Sigmoid colon (tissue), 7 donors: ENCODE results near the gene CARD11. TPM values are rescaled to one million over a fixed set of nuclear protein-coding genes. Genes with fewer than 3 reads are reported as not detected.

Source experiments
- DNase-seq: peaks from one replicate; pipeline ENCODE4 v3.0.0-alpha.2; 2019
- H3K27ac ChIP-seq, 4 donors: fragments of 200-600 bp; sonication (generic); one replicate each; pipeline ENCODE4 v1.5.1; 2016 to 2019; ENCODE audit warnings: mild to moderate bottlenecking in 1 of 4
- H3K27me3 ChIP-seq, 3 donors: fragments of 200-600 bp; sonication (generic); one replicate each; pipeline ENCODE4 v1.5.1; 2019; ENCODE audit warnings: mild to moderate bottlenecking in 1 of 3
- H3K36me3 ChIP-seq, 4 donors: fragments of 200-600 bp; sonication (generic); one replicate each; pipeline ENCODE4 v1.5.1; 2016 to 2019
- H3K4me1 ChIP-seq, 4 donors: fragments of 200-600 bp; sonication (generic); one replicate each; pipeline ENCODE4 v1.5.1; 2017 to 2019
- H3K4me3 ChIP-seq, 4 donors: fragments of 200-600 bp; sonication (generic); one replicate each; pipeline ENCODE4 v1.5.1; 2017 to 2019; ENCODE audit warnings: mild to moderate bottlenecking in 2 of 4, moderate library complexity in 1 of 4
- H3K9me3 ChIP-seq, 4 donors: fragments of 200-600 bp in 3 of 4; sonication (generic) in 3 of 4; one replicate each; pipeline versions ENCODE4 v1.5.1 to v1.6.1; 2013 to 2019
- EP300 ChIP-seq, 4 donors: sonication (generic); formaldehyde crosslinking; IDR thresholded peaks; one replicate each; pipeline ENCODE4 v1.6.1; 2017; ENCODE audit warnings: antibody characterized with exemption in 4 of 4
- POLR2A ChIP-seq, 2 donors: fragments of 450-650 bp; IDR thresholded peaks; one replicate each; pipeline ENCODE4 v1.6.1; 2016; ENCODE audit warnings: antibody characterized with exemption in 2 of 2, mild to moderate bottlenecking in 2 of 2, moderate library complexity in 2 of 2
- POLR2AphosphoS5 ChIP-seq, 4 donors: sonication (generic); formaldehyde crosslinking; IDR thresholded peaks; one replicate each; pipeline ENCODE4 v1.6.1; 2017; ENCODE audit warnings: antibody characterized with exemption in 4 of 4
- WGBS, 2 donors: extraction: QIAGEN DNeasy Blood & Tissue Kit; methylation state at CpG; one replicate each; pipeline ENCODE4 v1.1.7; 2013; 5-methylcytosine and 5-hydroxymethylcytosine counted together
- intact Hi-C: fragments of 100-400 bp; cut with DNase I; formaldehyde crosslinking; loops from one replicate; pipeline ENCODE4 v1.15.1; 2023
- polyA plus RNA-seq, 3 donors: library from polyadenylated mRNA; stranded (reverse); fragments of 200-250 nt; gene quantifications; one replicate each; pipeline ENCODE4 v1.2.3, GENCODE V29; 2013
- total RNA-seq, 4 donors: library from RNA; depleted of rRNA; stranded (reverse); fragments of >200 nt; gene quantifications; one replicate each; pipeline ENCODE4 v1.1.0, GENCODE V29; 2016
- TF ChIP-seq, protein P1 (sequence below), 4 experiments: fragments of 450-650 bp in 3 of 4; fragments of 200-600 bp in 1 of 4; IDR thresholded peaks; one replicate each; pipeline ENCODE4 v1.5.1; 2016 to 2019; ENCODE audit warnings: antibody characterized with exemption in 4 of 4, mild to moderate bottlenecking in 3 of 4, moderate library complexity in 2 of 4
- donor health status: healthy with polysubstance abuse.
- donor health status: Bipolar disorder and iron deficiency.
- donor health status: healthy.

CARD11 gene
- total and polyA plus RNA-seq, 7 donors = 0.14 to 22.4 (median 0.66) TPM; not detected in 1

DNA sequence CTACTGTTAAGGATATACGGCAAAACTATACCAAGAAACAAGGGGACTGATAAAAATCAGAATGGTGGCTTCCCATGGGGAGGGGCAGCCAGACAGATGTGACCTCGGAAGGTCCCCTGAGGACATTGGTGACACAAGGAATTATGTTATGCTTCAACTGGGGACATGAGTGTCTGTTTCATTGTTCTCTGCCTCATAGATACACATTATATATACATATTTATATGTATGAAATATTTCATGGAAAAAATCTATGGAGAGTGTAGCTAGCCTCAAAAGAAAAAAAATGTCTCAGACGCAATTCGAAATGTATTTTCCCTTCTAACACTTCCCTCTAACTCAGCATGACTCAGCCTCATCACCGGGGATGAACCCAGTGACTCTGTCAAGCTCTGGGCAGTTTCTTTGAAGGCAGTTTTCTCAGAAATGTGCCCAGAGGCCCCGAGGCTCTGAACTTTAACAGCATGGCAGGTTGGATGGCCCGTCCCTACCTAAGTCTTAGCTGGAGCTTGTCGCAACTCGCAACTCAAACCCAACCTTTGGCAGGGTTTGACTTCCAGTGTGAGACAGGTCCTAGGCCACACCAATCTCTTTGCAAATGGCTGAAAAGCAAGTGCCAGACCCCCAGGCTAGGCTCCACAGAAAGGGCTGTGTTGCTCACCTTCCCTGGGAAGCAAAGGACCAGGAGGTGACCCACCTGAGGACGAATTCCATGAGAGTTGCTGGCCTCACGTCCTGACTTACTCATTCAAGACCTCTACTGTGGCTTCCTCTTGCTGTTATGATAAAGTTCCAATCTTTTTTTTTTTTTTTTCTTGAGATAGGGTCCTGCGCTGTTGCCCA is 86.9 kb downstream of the CARD11 start:
- Histone ChIP-seq H3K4me3 (no peak overlapping the region), H3K27ac (no peak overlapping the region), H3K36me3 (no peaks in the 10 kb centered on the region), H3K9me3 (no peaks in the 10 kb centered on the region), H3K27me3 (no peaks in the 10 kb centered on the region), H3K4me1 (no peaks in the 10 kb centered on the region)
- intact Hi-C loops = no loop called here
- no peak for TF ChIP-seq EP300 (IDR thresholded peaks at IDR 0.05)
- TF ChIP-seq, protein P1, sequence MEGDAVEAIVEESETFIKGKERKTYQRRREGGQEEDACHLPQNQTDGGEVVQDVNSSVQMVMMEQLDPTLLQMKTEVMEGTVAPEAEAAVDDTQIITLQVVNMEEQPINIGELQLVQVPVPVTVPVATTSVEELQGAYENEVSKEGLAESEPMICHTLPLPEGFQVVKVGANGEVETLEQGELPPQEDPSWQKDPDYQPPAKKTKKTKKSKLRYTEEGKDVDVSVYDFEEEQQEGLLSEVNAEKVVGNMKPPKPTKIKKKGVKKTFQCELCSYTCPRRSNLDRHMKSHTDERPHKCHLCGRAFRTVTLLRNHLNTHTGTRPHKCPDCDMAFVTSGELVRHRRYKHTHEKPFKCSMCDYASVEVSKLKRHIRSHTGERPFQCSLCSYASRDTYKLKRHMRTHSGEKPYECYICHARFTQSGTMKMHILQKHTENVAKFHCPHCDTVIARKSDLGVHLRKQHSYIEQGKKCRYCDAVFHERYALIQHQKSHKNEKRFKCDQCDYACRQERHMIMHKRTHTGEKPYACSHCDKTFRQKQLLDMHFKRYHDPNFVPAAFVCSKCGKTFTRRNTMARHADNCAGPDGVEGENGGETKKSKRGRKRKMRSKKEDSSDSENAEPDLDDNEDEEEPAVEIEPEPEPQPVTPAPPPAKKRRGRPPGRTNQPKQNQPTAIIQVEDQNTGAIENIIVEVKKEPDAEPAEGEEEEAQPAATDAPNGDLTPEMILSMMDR (IDR thresholded peaks at IDR 0.05) = no peak
- no peak for TF ChIP-seq POLR2A (IDR thresholded peaks at IDR 0.05)
- no peak for TF ChIP-seq POLR2AphosphoS5 (IDR thresholded peaks at IDR 0.05)
- DNase-seq = peak; percentile 34
- WGBS, 2 donors = 65 to 66% methylated on average over 12 of the region's 12 CpGs

DNA sequence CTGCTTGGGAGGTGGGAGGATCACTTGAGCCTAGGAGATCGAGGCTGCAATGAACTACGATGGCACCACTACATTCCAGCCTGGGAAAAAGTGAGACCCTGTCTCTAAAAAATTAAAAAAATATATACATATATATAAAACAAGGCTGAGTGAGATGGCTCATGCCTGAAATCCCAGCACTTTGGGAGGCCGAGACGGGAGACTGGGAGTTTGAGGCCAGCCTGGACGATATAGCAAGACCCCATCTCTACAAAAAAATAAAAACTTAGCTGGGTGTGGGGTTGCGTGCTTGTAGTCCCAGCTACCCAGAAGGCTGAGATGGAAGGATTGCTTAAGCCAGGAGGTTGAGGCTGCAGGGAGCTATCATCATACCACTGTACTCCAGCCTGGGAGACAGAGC is 87.6 kb downstream of the CARD11 start:
- intact Hi-C loops = no loop called here
- TF ChIP-seq POLR2A (IDR thresholded peaks at IDR 0.05) (no peak), POLR2AphosphoS5 (IDR thresholded peaks at IDR 0.05) (no peak), EP300 (IDR thresholded peaks at IDR 0.05) (no peak)
- TF ChIP-seq, protein P1 (IDR thresholded peaks at IDR 0.05) = no peak
- Histone ChIP-seq H3K4me1 (no peaks in the 10 kb centered on the region), H3K36me3 (no peaks in the 10 kb centered on the region), H3K27ac (no peak overlapping the region), H3K4me3 (no peak overlapping the region), H3K27me3 (no peaks in the 10 kb centered on the region), H3K9me3 (no peaks in the 10 kb centered on the region)
- DNase-seq = peak; percentile 20
- 94 to 98% methylated on average over 6 of the region's 6 CpGs for WGBS, 2 donors

DNA sequence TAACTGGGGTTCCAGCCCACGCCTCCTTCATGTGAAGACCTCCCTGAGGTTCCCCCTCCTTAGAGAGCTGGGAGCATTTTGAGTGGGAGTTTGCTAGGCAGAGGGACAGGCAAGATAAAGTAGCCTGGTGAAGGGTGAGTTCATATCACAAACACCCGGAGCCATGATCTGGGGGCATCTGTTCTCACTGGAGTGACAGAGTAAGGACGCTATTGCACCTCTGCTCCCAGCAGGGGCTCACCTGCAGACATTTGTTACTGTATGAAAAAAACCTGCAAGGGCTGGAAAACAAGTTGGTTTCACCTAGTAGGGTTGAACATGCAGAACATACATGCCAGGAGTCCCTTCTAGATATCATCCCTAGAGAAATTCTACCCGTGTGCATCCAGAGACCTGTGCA is 88.4 kb downstream of the CARD11 start:
- intact Hi-C loops = no loop called here
- H3K27ac ChIP-seq = no peak overlapping the region
- no peak overlapping the region for H3K4me3 ChIP-seq
- H3K27me3 ChIP-seq = no peaks in the 10 kb centered on the region
- TF ChIP-seq EP300 (IDR thresholded peaks at IDR 0.05) (no peak), POLR2AphosphoS5 (IDR thresholded peaks at IDR 0.05) (no peak), POLR2A (IDR thresholded peaks at IDR 0.05) (no peak)
- TF ChIP-seq, protein P1 (IDR thresholded peaks at IDR 0.05) = no peak
- peak; percentile 17 for DNase-seq
- 90% methylated on average over 4 of the region's 4 CpGs for WGBS, 2 donors
- H3K36me3 ChIP-seq = no peaks in the 10 kb centered on the region
- no peaks in the 10 kb centered on the region for H3K4me1 ChIP-seq
- no peaks in the 10 kb centered on the region for H3K9me3 ChIP-seq

DNA sequence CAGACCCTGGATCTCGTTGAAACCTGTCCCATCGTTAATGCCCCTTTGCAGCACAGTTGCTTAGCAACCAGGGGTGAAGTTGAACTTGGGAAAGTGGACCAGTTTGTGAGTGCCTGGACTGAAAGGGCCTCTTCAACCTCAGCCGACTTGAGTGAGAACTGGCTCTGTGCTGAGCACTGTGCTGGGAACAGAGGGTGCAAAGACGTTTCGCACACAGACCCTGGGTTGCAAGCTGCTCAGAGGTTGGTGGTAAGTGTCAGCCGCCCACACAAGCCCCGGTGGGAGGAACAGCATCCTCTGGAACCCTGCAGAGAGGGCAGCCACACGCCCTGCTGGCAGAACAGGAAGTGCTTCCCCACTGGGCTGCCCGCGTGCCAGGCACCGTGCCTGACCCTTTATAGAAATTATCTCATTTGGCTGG is 89.2 kb downstream of the CARD11 start:
- intact Hi-C loops = no loop called here
- H3K36me3 ChIP-seq = no peaks in the 10 kb centered on the region
- H3K9me3 ChIP-seq = no peaks in the 10 kb centered on the region
- no peak overlapping the region for H3K27ac ChIP-seq
- no peaks in the 10 kb centered on the region for H3K27me3 ChIP-seq
- peak; percentile 42 for DNase-seq
- TF ChIP-seq POLR2A (IDR thresholded peaks at IDR 0.05) = no peak
- no peak for TF ChIP-seq EP300 (IDR thresholded peaks at IDR 0.05)
- no peak for TF ChIP-seq POLR2AphosphoS5 (IDR thresholded peaks at IDR 0.05)
- TF ChIP-seq, protein P1 (IDR thresholded peaks at IDR 0.05) = no peak
- no peak overlapping the region for H3K4me3 ChIP-seq
- 59 to 67% methylated on average over 11 of the region's 11 CpGs for WGBS, 2 donors
- no peaks in the 10 kb centered on the region for H3K4me1 ChIP-seq
